Ecto neural progenitor cell (in vitro differentiated cells): ENCODE measurements around the gene PDGFC.

Source experiments
- DNase-seq: peaks from one replicate; pipeline ENCODE4 v3.0.0-alpha.2; 2018; ENCODE audit warnings: low spot score

Gene PDGFC

GRCh38 chr4:156829201-156829873 lies 142.3 kb downstream of the PDGFC start:
- no peak for DNase-seq

- no peak for DNase-seq
These were observed 144.1 kb downstream of the PDGFC start for GRCh38 chr4:156827519-156827918.

DNA sequence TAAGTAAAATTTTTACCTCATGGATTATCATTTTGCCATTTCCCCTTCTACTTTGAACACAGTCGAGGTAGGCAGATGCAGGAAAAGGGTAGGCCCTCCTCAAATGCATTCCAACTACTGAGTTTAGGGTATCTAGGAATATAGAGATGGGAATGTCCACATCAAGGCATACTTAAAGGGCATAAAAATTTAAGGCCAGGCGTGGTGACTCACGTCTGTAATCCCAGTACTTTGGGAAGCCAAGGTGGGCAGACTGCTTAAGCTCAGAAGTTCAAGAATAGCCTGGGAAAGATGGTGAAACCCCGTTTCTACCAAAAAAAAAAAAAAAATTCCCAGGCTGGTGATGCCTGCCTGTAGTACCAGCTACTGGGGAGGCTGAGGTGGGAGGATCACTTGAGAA lies 146.5 kb downstream of the PDGFC start:
- DNase-seq = no peak

DNA sequence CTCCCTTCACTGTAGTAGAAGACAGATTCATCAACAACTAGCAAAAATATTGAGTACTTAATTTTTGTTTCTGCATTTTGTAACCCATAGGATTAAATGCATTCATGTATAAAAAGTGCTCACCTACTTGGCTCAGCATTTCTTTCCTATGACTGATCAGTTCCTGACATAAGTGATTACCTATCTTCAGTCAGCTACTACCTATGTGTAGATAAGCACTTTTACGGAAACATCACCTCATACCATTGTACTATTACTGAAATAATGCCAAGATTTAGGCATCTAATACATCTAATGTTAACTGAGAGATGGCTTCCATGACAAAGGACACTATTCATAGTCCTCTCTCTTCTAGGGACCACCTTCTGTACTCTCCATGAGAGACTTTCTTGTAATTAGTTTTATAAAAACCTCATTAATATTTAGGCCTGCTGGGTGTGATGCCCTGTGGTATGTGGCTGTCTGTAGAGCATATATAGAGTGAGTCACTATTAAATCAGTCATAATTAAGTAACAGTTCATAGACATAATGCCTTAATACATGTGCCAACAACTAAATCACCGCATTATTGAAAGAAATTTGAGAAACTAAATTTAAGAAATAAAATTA lies 147.0 kb downstream of the PDGFC start:
- no peak for DNase-seq

DNA sequence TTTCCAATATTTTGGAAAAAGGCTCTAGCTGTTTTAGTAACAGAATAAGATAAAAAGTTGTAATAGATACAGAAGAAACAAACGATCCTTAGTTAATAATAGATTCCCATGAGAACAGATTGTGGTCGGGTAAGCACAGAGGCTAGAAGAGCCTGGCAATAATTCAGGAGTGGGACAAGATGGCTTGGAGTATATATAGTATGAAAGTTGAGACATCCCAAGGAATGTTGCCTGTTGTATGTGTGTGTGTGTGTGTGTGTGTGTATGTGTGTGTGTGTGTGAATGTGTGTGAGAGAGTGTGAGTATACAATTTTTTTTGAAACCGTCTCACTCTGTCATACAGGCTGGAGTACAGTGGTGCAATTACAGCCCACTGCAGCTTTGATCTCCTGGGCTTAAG lies 150.7 kb downstream of the PDGFC start:
- DNase-seq = no peak

DNA sequence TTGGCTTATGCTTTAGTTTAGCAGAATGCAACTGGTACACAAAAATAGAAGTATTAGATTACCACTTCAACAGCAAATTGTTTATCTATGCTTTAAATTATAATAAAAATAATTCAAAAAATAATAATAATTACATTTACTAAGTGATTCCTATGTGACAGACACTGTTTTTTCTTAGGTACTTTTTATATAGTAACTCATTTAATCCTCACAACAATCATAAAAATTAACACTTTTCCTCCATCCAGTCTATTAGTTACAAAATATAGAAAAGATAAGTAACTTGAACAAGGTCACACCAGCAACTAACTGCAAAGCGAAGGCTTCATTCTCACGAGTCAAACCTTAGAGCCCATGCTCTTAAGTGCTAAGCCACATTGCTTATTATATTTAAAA lies 155.2 kb downstream of the PDGFC start:
- DNase-seq = no peak

DNA sequence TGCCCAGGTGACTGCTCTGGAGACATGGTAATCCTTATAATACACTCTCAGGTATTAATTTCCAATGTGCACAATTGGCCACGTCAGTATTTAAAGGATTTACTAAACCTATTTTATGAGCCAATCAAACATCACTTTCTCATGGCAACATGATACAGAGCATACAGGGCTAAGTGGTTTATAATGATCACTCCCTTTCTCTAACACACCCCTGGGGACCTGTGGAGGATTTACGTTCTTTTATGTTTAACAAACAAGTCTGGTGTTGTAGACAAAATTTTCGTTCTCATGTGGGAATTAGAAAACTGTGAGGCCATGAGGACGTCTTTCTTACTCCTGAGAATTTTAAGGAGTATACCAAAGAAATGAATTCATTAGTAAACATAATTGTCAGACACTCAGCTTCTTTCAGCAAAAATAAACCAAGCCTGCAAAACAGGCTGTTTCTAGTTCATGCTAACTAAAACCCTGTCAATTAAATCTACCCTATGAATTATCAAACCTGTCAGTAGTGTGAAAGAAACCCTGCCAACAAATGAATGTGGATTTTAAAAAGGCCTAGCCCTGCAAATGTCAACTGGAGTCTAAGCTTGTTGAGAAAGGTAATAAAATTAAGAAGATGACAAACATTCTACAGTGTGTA lies 155.8 kb downstream of the PDGFC start:
- DNase-seq = no peak

GRCh38 chr4:156811963-156812362 lies 159.6 kb downstream of the PDGFC start:
- no peak for DNase-seq

GRCh38 chr4:156811286-156811685 lies 160.3 kb downstream of the PDGFC start:
- no peak for DNase-seq

DNA sequence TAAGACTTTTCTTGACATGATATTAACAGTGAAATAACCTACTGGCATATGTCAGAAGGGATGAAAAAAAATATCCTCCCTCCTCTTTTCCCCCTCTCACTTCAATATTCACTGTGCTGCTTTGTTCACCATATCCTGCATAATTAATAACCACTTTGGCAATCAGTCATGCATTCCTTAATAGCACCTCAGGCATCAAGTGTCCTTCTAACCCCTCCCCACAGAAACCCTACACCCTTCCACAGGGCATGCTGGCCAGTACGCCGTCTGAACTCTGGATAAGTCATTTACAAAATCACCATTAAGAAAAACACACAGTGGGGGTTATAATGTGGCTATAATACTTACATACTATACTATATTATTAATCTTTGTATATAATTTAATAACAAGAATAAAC lies 165.9 kb downstream of the PDGFC start:
- DNase-seq = no peak

GRCh38 chr4:156803056-156803455 lies 168.5 kb downstream of the PDGFC start:
- DNase-seq = no peak

DNA sequence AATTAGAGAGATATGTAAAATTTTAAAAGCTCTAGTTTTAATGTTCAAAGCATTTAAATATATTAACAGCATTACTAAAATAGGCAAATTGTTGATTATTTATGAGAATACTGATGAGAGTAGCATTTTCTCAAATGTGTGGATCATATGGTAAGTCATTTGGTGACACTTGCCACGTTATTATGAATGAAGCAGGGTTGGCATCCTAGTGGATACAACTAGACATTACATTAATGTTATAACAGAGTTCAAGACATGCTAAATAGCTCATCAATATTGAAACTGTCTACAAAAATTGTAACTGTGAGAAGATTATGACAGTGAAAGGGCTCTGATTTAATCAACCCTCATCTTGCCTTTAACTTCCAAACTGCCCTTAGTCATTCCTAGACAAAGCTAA lies 171.1 kb downstream of the PDGFC start:
- no peak for DNase-seq

GRCh38 chr4:156799121-156799589 lies 172.4 kb downstream of the PDGFC start:
- no peak for DNase-seq

DNA sequence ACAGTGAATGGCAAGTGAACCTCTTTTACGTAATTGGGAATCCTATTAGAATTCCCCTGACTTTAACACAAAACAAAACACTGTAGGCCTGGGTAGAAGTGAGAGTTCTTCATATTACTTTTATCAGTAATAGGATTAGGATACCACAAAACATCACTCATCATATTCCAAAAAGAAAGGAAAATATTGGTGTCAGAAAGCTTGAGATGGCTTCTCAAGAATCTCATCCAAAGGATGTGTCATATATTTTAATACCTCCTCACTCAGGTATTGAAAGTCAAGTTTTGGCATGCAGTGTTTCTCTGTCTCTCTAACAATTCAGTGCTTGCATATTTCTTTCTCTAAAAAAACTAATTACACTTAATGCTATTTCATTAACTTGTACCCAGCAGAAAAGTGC lies 173.2 kb downstream of the PDGFC start:
- no peak for DNase-seq

GRCh38 chr4:156797206-156797605 lies 174.4 kb downstream of the PDGFC start:
- no peak for DNase-seq

DNA sequence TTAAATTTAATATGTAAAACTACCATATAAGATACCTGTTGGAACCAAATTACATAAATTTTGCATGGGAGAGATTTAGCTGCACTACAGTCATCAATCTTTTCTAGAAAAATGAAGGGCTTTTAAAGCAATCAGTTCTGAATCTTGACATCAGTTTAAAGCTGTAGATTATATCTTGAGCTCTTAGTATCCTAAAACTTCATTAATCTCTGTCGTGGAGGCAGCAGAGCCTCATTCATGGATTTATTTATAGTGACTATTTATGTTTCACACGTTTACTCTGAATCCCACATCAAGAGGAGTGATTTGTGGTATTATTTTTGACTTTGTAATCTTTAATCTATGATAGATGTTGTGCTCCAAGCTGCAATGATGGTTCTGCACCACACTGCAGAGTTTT lies 175.9 kb downstream of the PDGFC start:
- DNase-seq = no peak

DNA sequence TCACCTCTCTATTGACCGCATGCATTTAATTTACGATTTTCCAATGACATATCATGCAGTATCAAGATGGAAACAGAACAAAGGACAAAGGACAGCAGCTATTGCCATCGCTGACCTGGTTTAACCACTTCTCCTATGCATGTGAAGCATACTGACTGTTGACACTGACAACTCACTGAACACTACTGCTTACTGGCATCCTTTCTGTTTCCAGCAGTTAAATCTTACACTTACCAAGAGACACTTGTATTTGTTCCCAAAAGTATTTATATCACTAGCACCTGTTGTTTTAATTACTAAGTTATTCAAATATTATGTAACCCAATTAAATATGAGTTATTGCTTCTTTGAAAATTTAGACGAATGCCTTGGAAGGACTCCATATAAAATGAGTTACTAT lies 176.7 kb downstream of the PDGFC start:
- DNase-seq = no peak

DNA sequence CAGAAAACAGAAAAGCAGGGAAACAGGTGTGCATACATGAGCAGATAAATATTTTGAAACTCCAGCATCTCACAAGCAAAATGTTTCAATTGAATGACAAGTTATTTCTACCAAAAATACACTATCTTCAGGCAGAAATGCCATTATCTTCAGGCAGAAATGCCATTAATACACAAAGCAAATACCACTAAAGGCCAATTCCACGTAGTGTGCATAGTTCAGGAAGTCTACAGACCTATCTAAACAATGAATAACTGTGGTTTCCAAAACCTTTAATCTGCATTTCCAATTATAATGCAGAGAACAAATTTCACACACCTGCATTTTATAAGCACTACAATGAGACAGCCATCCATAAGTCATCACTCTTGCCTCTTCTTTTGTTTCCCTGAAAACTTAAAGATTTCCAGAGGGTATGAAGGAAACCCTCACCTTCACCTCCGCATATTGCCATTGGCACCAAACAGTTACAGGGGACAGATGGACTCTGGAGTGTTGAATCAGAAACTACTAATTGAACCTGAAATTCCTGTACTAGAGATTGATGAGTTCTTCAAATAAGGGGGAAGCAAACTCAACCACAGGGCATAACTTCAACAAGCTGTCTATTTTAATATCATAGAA lies 179.0 kb downstream of the PDGFC start:
- DNase-seq = no peak

DNA sequence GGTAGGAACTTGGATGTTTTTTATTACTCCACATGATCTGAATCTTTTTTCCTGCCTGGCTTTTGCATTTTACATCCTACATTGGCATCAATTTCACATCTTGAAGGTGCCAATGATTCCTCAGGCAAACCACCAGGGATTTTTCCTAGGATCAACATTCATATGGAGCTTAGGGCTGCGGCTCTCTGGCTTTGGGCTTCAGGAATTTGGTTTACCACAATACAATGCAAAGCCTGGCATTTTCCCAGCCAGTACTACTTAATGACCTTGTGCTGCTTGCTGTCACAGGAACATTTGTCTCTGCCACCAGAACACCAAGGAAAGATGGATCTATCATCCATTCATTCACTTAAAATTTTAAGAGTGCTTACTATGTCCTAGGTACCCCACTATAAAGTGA lies 180.7 kb downstream of the PDGFC start:
- DNase-seq = peak; percentile 53

- no peak for DNase-seq
These were observed 182.8 kb downstream of the PDGFC start for GRCh38 chr4:156788782-156789181.

- no peak for DNase-seq
These were observed 184.9 kb downstream of the PDGFC start for GRCh38 chr4:156786713-156787112.

GRCh38 chr4:156784970-156785369 lies 186.6 kb downstream of the PDGFC start:
- DNase-seq = no peak

DNA sequence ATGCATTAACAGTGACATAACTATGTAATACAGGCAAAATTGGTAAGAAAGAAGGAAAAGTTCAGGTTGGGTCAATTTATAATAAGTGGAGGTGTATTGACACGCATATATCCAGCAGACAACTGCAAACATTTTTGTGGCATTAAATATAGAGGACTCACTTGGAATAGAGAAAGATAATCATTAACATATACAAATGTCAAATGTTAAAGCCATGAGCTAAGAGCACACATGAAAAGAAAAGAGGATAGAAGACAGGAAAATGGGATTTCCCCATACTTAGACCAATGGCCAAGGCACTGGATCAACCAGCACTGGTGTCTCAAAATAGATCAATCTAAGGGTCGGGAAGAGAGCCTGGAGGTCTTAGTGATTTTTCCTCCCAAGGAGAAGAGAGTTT lies 187.6 kb downstream of the PDGFC start:
- DNase-seq = no peak
